Measurements from ENCODE around the gene ERMP1. TPM values are rescaled to one million over a fixed set of nuclear protein-coding genes. Genes with fewer than 3 reads are reported as not detected.

ERMP1 gene
- total and polyA plus RNA-seq, 12 donors = 5.1 to 26.2 (median 22.3) TPM

- H3K27ac ChIP-seq = no peak overlapping the region
- DNase-seq (no peak), ATAC-seq (no peak)
- H3K9me3 ChIP-seq = no peaks in the 10 kb centered on the region
- no peaks in the 10 kb centered on the region for H3K27me3 ChIP-seq
- 95% methylated on average over 4 of the region's 4 CpGs for WGBS, 2 donors
- intact Hi-C loops (cut with DNase I) = no loop called here
- no peak for TF ChIP-seq CTCF (IDR thresholded peaks at IDR 0.05)
- no peaks in the 10 kb centered on the region for H3K4me1 ChIP-seq
- no peak overlapping the region for H3K4me3 ChIP-seq
- H3K36me3 ChIP-seq = peaks cover 0 to 100% (median 43%) of the 10 kb centered on the region in 9 donors
Measured at GRCh38 chr9:5762421-5762820, 70.5 kb downstream of the ERMP1 start.

GRCh38 chr9:5760338-5760737 lies 72.6 kb downstream of the ERMP1 start:
- TF ChIP-seq CTCF (IDR thresholded peaks at IDR 0.05) = no peak
- Histone ChIP-seq H3K36me3 (peaks cover 0 to 100% (median 40%) of the 10 kb centered on the region in 9 donors), H3K4me3 (no peak overlapping the region), H3K27ac (no peak overlapping the region), H3K9me3 (no peaks in the 10 kb centered on the region), H3K27me3 (no peaks in the 10 kb centered on the region), H3K4me1 (no peaks in the 10 kb centered on the region)
- no peak for DNase-seq
- ATAC-seq = no peak
- intact Hi-C loops (cut with DNase I) = no loop called here
- WGBS, 2 donors = 81 to 86% methylated on average over 1 of the region's 1 CpG

GRCh38 chr9:5756633-5757032 lies 76.3 kb downstream of the ERMP1 start:
- Histone ChIP-seq H3K27ac (no peak overlapping the region), H3K4me3 (no peak overlapping the region), H3K9me3 (no peaks in the 10 kb centered on the region), H3K4me1 (no peaks in the 10 kb centered on the region), H3K27me3 (no peaks in the 10 kb centered on the region), H3K36me3 (peaks cover 0 to 99% (median 24%) of the 10 kb centered on the region in 9 donors)
- no peak for DNase-seq
- TF ChIP-seq CTCF (IDR thresholded peaks at IDR 0.05) = no peak
- intact Hi-C loops (cut with DNase I) = no loop called here
- 73% methylated on average over 3 of the region's 3 CpGs for WGBS, 2 donors
- ATAC-seq = no peak

- intact Hi-C loops (cut with DNase I) = no loop called here
- H3K36me3 ChIP-seq = peaks cover 0 to 100% (median 16%) of the 10 kb centered on the region in 9 donors
Measured at GRCh38 chr9:5750569-5750968, 82.3 kb downstream of the ERMP1 start.

More at GRCh38 chr9:5750569-5750968, 82.3 kb downstream of the ERMP1 start:
- Histone ChIP-seq H3K9me3 (no peaks in the 10 kb centered on the region), H3K27ac (no peak overlapping the region), H3K27me3 (no peaks in the 10 kb centered on the region), H3K4me3 (no peak overlapping the region), H3K4me1 (no peaks in the 10 kb centered on the region)
- no peak for ATAC-seq
- TF ChIP-seq CTCF (IDR thresholded peaks at IDR 0.05) = no peak
- 97% methylated on average over 1 of the region's 1 CpG for WGBS, 2 donors
- DNase-seq = no peak

Data from heart right ventricle (tissue), 16 donors.